DND-41 (cell line): ENCODE data around the gene AP1M1.

Experiments
- ATAC-seq: fragments of 200-7000 bp; cut with Tn5 transposase; 3 replicates; pipeline ENCODE4 v1.9.1; 2021; ENCODE audit warnings: low read depth; ENCODE audit not compliant: insufficient read depth
- DNase-seq: peaks from one replicate; pipeline ENCODE4 v3.0.0-alpha.2; 2020
- H2AFZ ChIP-seq: 2 replicates; pipeline ENCODE4 v1.6.0; 2012; ENCODE audit warnings: low read depth, low read length
- H3K27ac ChIP-seq: 2 replicates; pipeline ENCODE4 v1.5.1; 2012; ENCODE audit warnings: low read length, inconsistent platforms
- H3K27me3 ChIP-seq: fragments of 200-600 bp; sonication (generic); 2 replicates; pipeline ENCODE4 v1.6.0; 2012; ENCODE audit warnings: low read length, mild to moderate bottlenecking, inconsistent platforms; ENCODE audit not compliant: insufficient read depth, poor library complexity
- H3K36me3 ChIP-seq: 2 replicates; pipeline ENCODE4 v1.5.1; 2012; ENCODE audit warnings: low read length, inconsistent platforms; ENCODE audit not compliant: insufficient read depth
- H3K4me1 ChIP-seq: 2 replicates; pipeline ENCODE4 v1.5.1; 2012; ENCODE audit warnings: mild to moderate bottlenecking, low read length; ENCODE audit not compliant: insufficient read depth
- H3K4me2 ChIP-seq: 2 replicates; pipeline ENCODE4 v1.6.0; 2012; ENCODE audit warnings: mild to moderate bottlenecking, moderate library complexity, low read length, inconsistent platforms; ENCODE audit not compliant: insufficient read depth
- H3K4me3 ChIP-seq, 2 experiments: fragments of 200-600 bp in 1 of 2; shearing (Covaris generic) in 1 of 2; 2 replicates each; pipeline ENCODE4 v1.5.1; 2012 to 2016; ENCODE audit warnings: inconsistent platforms in 2 of 2, low read length in 2 of 2, mild to moderate bottlenecking in 2 of 2, low read depth in 1 of 2, moderate library complexity in 1 of 2
- H3K79me2 ChIP-seq: 2 replicates; pipeline ENCODE4 v1.6.0; 2012; ENCODE audit warnings: low read length, inconsistent platforms; ENCODE audit not compliant: insufficient read depth
- H3K9ac ChIP-seq: 2 replicates; pipeline ENCODE4 v1.6.0; 2012; ENCODE audit warnings: low read depth, mild to moderate bottlenecking, inconsistent platforms, low read length, moderate library complexity
- H3K9me3 ChIP-seq: 2 replicates; pipeline ENCODE4 v1.5.1; 2012; ENCODE audit warnings: low read length, moderate library complexity, mild to moderate bottlenecking, inconsistent platforms; ENCODE audit not compliant: insufficient read depth, severe bottlenecking
- H4K20me1 ChIP-seq: 2 replicates; pipeline ENCODE4 v1.6.0; 2012; ENCODE audit warnings: low read length; ENCODE audit not compliant: insufficient read depth
- EZH2 ChIP-seq: IDR thresholded peaks from 3 replicates; pipeline ENCODE4 v1.6.1; 2012; ENCODE audit warnings: borderline replicate concordance, low read depth, mild to moderate bottlenecking, moderate library complexity, low read length, inconsistent platforms; ENCODE audit not compliant: severe bottlenecking
- TF ChIP-seq, protein P1 (sequence below): IDR thresholded peaks from 2 replicates; pipeline ENCODE4 v1.5.1; 2012; ENCODE audit warnings: borderline replicate concordance, low read length, moderate library complexity, mild to moderate bottlenecking; ENCODE audit not compliant: poor library complexity, severe bottlenecking; ENCODE audit errors: extremely low read depth

The AP1M1 gene

DNA sequence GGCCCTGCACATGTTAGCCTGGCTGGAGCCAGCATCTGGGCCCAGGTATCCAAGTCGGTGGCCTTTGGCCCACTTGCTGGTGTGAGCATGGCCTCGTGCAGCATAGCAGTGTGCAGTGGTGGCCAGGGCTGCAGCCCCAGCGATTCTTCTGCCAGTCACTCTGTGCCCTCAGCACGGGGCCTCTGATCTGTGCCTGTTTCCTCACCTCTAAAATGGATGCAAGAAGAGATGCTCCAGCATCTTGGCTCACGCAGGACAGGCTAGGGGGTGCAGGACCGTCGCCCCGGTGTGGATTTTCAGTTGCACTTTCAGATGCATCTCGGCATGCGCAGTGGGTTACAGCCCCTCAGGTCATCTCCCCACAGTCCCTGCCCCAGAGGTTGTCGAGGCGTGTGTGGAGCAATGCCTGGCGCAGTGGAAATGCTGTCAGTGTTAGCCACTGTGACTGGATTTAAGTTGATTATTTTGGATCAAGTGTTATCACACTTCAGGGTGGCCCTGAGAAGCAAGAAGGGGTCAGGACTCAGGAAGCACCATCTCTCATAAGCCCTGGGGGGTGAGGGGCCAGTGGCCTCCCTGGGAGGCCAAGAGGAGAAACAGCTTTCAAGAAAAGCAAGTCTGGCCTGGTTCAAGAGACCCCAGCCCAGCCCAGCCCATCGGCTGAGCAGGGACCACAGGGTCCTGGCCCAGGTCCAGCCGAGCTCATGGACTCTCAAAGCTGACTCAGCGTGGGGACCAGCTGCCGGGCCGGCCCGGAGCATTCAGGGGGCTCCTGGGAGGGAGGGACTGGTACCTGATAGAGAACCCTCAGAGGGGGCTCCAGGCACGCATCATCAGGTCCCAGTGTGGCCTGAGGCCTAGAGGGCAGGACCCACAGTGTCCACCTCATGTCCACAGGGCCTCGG, 27.8 kb downstream of the AP1M1 start:
- ATAC-seq (no peak), DNase-seq (no peak)
- Histone ChIP-seq H2AFZ (no peak overlapping the region), H3K9ac (no peak overlapping the region), H3K27ac (no peak overlapping the region), H3K36me3 (peaks cover 99% of the 10 kb centered on the region), H4K20me1 (peaks cover 28% of the 10 kb centered on the region), H3K4me3 (no peak overlapping the region), H3K9me3 (peaks cover 14% of the 10 kb centered on the region), H3K4me2 (no peak overlapping the region), H3K27me3 (no peaks in the 10 kb centered on the region), H3K79me2 (peaks cover 13% of the 10 kb centered on the region; the same call in 1 of the 2 replicates), H3K4me1 (no peaks in the 10 kb centered on the region)
- TF ChIP-seq, protein P1, sequence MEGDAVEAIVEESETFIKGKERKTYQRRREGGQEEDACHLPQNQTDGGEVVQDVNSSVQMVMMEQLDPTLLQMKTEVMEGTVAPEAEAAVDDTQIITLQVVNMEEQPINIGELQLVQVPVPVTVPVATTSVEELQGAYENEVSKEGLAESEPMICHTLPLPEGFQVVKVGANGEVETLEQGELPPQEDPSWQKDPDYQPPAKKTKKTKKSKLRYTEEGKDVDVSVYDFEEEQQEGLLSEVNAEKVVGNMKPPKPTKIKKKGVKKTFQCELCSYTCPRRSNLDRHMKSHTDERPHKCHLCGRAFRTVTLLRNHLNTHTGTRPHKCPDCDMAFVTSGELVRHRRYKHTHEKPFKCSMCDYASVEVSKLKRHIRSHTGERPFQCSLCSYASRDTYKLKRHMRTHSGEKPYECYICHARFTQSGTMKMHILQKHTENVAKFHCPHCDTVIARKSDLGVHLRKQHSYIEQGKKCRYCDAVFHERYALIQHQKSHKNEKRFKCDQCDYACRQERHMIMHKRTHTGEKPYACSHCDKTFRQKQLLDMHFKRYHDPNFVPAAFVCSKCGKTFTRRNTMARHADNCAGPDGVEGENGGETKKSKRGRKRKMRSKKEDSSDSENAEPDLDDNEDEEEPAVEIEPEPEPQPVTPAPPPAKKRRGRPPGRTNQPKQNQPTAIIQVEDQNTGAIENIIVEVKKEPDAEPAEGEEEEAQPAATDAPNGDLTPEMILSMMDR = no peak
- no peak for TF ChIP-seq EZH2

- peaks cover 8% of the 10 kb centered on the region for H3K9me3 ChIP-seq
- peaks cover 28% of the 10 kb centered on the region for H4K20me1 ChIP-seq
- no peak overlapping the region for H3K9ac ChIP-seq
- no peak for ATAC-seq
- peaks cover 9% of the 10 kb centered on the region; the same call in 1 of the 2 replicates for H3K79me2 ChIP-seq
- no peak overlapping the region for H3K4me3 ChIP-seq
- DNase-seq = no peak
- H3K27ac ChIP-seq = no peak overlapping the region
- no peak overlapping the region for H2AFZ ChIP-seq
- H3K36me3 ChIP-seq = peaks cover 94% of the 10 kb centered on the region
- H3K4me2 ChIP-seq = no peak overlapping the region
- TF ChIP-seq, protein P1 = no peak
- TF ChIP-seq EZH2 = no peak
- H3K4me1 ChIP-seq = no peaks in the 10 kb centered on the region
- no peaks in the 10 kb centered on the region for H3K27me3 ChIP-seq
These were observed 28.5 kb downstream of the AP1M1 start for GRCh38 chr19:16226184-16226591.

- Histone ChIP-seq H2AFZ (no peak overlapping the region), H3K36me3 (peaks cover 94% of the 10 kb centered on the region), H3K9ac (no peak overlapping the region), H4K20me1 (peaks cover 28% of the 10 kb centered on the region), H3K4me1 (no peaks in the 10 kb centered on the region), H3K27ac (no peak overlapping the region), H3K79me2 (peaks cover 7% of the 10 kb centered on the region; the same call in 1 of the 2 replicates), H3K4me2 (no peak overlapping the region), H3K4me3 (no peak overlapping the region), H3K9me3 (no peaks in the 10 kb centered on the region), H3K27me3 (no peaks in the 10 kb centered on the region)
- TF ChIP-seq EZH2 = no peak
- TF ChIP-seq, protein P1 = no peak
- DNase-seq (no peak), ATAC-seq (no peak)
These were observed 29.4 kb downstream of the AP1M1 start for GRCh38 chr19:16226878-16227836.
